IPS DF 19.7 (cell line): ENCODE measurements around the gene BMP5.
"Not testable (repeated sequence)": the region's sequence is repeated elsewhere in the genome, so short reads cannot be mapped to it uniquely, and the experiment has no call there.

Source experiments
- DNase-seq: peaks from one replicate; pipeline ENCODE4 v3.0.0-alpha.2; 2013; ENCODE audit warnings: low read depth, low spot score

Gene BMP5

DNA sequence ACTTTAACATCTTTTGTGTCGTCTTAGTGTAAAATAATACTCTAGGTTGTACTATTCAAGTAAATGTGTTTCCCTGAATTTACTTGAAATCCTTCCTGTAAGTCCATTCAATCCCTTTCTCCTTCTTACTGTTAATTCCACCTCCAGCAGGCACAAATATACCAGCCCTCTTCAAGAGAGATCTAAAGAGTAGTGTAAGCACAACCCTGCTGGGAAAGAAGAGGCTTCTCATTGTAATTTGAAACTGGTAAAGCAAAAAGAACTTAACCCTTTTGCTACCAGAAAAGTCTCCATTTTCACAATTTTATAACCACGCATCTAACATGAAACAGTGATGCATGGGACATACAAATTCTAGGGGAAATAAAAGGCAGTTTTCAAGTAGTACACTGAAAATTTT, at the start of gene BMP5:
Gene BMP5, minus strand, starts transcription at position 191 of the 400 bp plus-strand sequence. CDS start 725 bp downstream, outside the sequence.
- DNase-seq: peak; percentile 40

GRCh38 chr6:55922406-55922805, 47.0 kb upstream of the BMP5 start:
- DNase-seq: no peak

GRCh38 chr6:55919716-55920308, 44.4 kb upstream of the BMP5 start:
- no peak for DNase-seq

- no peak for DNase-seq
Observed at GRCh38 chr6:55918639-55919038, 43.2 kb upstream of the BMP5 start.

DNA sequence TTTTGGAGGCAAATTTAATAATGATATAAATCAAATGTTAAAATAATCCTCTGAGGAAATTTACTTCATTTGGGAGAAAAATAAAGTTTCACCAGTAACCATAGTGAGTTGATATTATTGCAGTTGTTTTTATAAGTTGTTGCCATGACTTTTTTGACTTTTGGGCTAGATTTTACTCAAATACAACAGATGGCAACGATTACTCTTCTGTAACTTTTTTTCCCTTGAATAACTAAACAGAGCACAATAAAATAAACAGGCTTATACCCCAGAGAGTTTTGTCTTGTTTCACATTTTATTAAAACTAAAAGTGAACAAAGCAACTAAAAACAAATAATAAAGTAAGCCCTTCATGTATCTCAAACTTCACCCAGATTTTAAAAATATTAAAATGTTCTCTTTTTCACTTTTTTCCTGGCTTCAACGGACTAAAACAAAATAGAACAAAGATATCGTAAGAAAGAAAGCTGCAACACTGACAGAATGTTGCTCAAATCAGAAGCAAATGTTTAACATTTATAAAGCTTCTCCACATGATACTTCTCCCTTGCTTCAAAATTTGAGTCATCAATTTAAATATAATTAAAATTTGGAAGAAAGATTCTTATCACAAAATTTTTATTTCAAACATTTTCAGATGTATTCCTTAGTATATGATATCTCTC, 42.5 kb upstream of the BMP5 start:
- DNase-seq: no peak

GRCh38 chr6:55916188-55916587, 40.8 kb upstream of the BMP5 start:
- no peak for DNase-seq

- DNase-seq: no peak
Observed at GRCh38 chr6:55913228-55914195, 38.1 kb upstream of the BMP5 start.

GRCh38 chr6:55910466-55910865, 35.1 kb upstream of the BMP5 start:
- DNase-seq: not testable (repeated sequence)

GRCh38 chr6:55909911-55910310, 34.5 kb upstream of the BMP5 start:
- DNase-seq: not testable (repeated sequence)

DNA sequence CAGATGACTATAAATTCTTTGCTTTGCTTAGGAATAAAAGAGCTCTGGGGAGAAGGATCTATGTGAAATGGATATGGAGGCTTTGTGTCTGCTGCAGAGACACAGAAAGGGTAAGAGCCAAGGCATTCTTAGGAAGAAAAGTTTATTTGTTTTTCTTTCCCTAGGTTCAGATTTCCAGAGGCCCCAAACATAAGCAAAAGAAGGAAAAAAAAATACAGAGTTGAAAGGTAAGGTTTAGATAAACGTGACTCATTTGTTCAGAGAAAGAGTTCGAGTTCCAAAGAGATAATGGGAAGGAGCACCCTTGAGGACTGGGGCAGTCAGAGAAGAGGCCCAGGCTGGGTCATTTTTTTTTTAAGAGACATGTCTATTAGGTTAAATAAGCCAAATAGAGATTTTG, 27.4 kb upstream of the BMP5 start:
- DNase-seq: no peak

DNA sequence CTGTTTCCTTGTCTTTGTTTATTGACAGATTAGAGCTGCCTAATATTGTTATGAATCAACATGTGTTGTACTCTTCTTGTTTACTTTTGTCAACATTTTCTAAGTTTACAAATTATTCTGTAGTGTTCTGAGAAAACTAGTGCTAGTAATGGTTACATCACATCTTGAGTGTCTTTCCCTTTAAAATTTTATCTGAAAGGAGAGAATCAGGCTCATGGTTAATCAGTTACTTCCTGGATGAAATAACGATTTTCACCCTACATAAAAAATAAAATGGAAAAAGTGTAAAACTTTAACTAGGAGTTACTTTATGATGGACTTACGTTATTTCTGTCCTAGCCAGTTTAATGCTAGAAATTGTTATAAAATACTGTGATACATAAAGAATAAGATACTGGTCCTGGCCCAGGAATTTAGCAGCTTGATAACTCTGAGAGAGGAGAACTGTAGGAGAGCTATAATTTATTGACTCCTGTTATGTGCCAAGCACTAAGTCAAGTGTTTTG, 26.4 kb upstream of the BMP5 start:
- no peak for DNase-seq

DNA sequence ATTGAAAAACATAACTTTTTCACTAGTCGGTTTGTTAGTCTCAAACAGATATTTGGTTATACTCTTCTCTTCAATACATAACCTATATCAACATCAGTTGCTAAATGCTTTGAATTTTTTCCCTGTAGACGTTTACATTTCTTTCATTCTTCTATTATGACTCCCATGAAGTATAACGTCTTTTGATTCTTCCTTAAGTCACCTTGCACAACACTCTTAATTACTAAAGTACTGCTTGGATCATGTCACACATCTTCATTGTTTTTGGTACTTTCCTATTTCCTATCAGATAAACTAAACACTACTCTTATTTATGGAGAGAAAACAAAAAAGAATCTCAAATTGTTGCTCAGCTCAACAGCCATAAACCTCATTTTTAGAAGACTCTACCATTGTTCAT, 23.0 kb upstream of the BMP5 start:
- no peak for DNase-seq

DNA sequence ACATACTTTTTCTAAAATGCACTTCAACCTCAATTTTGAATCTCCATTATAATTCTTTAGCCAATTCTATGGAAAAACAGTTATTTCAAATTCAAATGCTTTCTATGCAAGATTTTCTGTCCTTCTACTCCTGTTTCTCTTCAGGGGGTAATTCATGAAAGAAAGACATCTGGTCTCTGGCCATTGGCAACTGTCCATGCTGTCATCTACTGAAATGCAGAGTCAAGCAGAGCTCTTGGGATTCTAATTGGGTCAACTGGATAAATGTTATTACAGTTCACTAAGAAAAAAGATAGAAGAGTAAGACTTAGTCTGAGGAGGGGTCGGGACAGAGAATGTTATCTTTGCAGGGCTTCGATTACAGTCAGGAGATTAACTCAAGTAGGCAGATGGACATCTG, 22.0 kb upstream of the BMP5 start:
- no peak for DNase-seq

GRCh38 chr6:55895972-55896730, 20.8 kb upstream of the BMP5 start:
- no peak for DNase-seq

DNA sequence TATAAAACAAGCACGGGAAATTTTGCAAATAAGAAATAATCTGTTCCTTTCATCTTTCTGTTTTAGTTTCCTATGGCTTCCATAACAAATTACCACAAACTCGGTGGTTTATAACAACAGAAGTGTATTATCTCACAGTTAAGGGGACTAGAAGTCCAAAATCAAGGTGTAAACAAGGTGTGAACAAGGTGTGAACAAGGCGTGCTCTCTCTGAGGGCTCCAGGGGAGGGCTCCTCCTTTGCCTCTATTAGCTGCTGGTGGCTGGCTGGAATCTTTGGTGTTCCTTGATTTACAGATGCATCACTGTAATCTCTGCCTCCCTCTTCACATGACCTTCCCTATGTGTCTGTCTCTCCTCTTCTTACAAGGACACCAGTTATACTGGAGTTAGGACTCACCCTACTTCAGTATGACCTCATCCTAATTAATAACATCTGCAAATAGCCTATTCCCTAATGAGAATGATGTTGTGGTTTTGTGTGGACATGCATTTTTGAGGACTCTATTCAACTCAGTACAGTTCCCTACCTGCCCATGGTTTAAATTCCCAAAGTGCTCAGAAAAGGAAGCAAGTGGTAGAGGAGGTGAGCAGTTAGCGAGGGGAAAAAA, 17.5 kb upstream of the BMP5 start:
- DNase-seq: no peak

- no peak for DNase-seq
Observed at GRCh38 chr6:55888917-55889316, 13.5 kb upstream of the BMP5 start.

- no peak for DNase-seq
Observed at GRCh38 chr6:55886185-55886836, 10.9 kb upstream of the BMP5 start.

DNA sequence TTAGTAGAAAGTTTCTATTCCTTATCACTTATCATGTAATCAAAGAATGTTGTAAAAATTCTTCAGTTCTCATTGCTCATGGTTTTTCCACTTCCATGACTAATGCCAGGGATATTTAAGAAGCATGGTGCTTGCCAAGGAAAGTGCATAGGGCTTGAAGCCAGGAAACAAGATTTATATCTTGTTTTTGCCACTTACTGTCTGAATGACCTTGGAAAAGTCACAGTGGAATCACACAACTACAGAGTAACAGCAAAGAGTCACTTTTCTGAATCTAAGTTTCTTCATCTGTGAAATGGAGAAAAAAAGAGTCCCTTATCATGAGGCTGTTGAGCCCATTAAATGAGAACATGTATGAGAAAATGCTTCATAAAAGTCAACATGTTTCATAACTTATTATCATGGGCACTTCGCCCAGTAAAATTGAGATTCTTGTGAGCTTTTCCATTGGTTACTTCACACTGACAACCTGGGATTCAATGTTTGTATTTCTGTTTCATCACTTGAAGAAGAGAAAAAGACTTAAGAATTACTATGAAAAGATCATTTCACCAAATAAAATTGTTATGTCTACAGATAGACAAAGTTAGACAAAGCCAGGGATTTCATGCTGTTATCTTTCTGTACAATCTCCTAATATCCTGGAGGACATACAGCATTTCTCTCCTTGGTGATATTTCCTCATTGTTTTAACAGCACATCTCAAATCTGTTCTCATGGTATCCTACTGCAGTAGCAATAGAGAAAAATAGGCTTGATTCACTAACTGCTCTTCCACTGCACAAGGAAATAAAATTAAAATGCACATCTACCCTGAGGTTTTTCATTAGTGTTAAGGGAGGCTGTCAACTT, 7.6 kb upstream of the BMP5 start:
- DNase-seq: no peak

GRCh38 chr6:55877283-55877682, 1.9 kb upstream of the BMP5 start:
- DNase-seq: no peak

DNA sequence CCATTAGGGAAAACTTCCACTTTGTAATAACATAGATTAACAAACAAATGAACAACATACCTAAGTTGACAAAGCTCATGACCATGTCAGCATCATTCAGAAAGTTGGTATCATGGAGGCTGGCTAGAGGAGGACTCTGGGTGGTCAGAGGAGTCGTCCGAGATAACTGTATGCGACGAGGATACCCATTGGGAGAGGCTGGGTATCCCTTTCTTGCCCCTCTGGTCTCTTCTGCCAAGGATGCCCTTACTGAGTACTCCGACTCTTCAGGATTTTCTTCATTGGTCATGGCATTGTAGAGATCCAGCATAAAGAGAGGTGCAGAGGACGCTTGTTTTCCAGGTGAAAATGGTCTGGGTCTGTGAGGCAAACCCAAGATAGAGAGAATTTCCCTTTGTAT, 1.1 kb downstream of the BMP5 start:
- no peak for DNase-seq
